Measurements from ENCODE around the gene GRXCR2.

GRCh38 chr5:145829708-145830361 is 43.0 kb downstream of the GRXCR2 start:
- TF ChIP-seq GATA3 (IDR thresholded peaks at IDR 0.05; ENCODE audit: low read depth, low read length) (no peak), GATA2 (IDR thresholded peaks at IDR 0.05; ENCODE audit: low read depth, low read length) (no peak)
